ENCODE results near the gene ZSCAN10. TPM values are rescaled to one million over a fixed set of nuclear protein-coding genes. Genes with fewer than 3 reads are reported as not detected.

ZSCAN10 gene
- total RNA-seq, 4 donors from 2014 or later = not detected

- peaks cover 74% of the 10 kb centered on the region for H3K27me3 ChIP-seq
- DNase-seq = no peak
- in situ Hi-C loops (cut with MboI; ENCODE audit: low pct_ligation_motif_present in 1 of 4, low pct_unique_long_range_greater_than_20kb in 1 of 4, low sequenced_read_pairs in 3 of 4) (loop anchor here in 1 of 4 donors (25.0 kb wide), 1 partner anchor 95 kb away; the partner anchor contains the start of gene ZNF213), intact Hi-C loops (cut with DNase I; ENCODE audit: low total_unique reads) (no loop called here)
- H3K9me3 ChIP-seq = no peaks in the 10 kb centered on the region
- TF ChIP-seq POLR2A (IDR thresholded peaks at IDR 0.05) (no peak), EP300 (IDR thresholded peaks at IDR 0.05; ENCODE audit: low read depth) (no peak), CTCF (IDR thresholded peaks at IDR 0.05) (no peak), POLR2AphosphoS5 (IDR thresholded peaks at IDR 0.05) (no peak)
- H3K4me3 ChIP-seq = no peak overlapping the region
- H3K4me1 ChIP-seq = peaks cover 0 to 37% (median 31%) of the 10 kb centered on the region in 4 donors
- no peaks in the 10 kb centered on the region for H3K36me3 ChIP-seq
- no peak overlapping the region for H3K27ac ChIP-seq
- 78 to 93% methylated on average over 2 to 3 of the region's 3 CpGs for WGBS, 2 donors (ENCODE audit: low coverage in 1 of 2)
These were observed 56.7 kb downstream of the ZSCAN10 start for GRCh38 chr16:3042376-3042775.

- DNase-seq = peak; percentile 84
These were observed 60.2 kb downstream of the ZSCAN10 start for GRCh38 chr16:3038896-3039295.

More at GRCh38 chr16:3038896-3039295, 60.2 kb downstream of the ZSCAN10 start:
- Histone ChIP-seq H3K36me3 (no peaks in the 10 kb centered on the region), H3K4me3 (no peak overlapping the region), H3K4me1 (peaks cover 0 to 33% (median 23%) of the 10 kb centered on the region in 4 donors), H3K27me3 (peaks cover 72% of the 10 kb centered on the region), H3K9me3 (no peaks in the 10 kb centered on the region), H3K27ac (peak overlapping the region; percentile 62 to 79 (median 74))
- in situ Hi-C loops (cut with MboI; ENCODE audit: low pct_ligation_motif_present in 1 of 4, low pct_unique_long_range_greater_than_20kb in 1 of 4, low sequenced_read_pairs in 3 of 4) (loop anchor here in 1 of 4 donors (25.0 kb wide), 1 partner anchor 98 kb away; the partner anchor contains the start of gene ZNF213), intact Hi-C loops (cut with DNase I; ENCODE audit: low total_unique reads) (no loop called here)
- WGBS, 2 donors (ENCODE audit: low coverage in 1 of 2) = 48% methylated on average over 5 of the region's 5 CpGs; no CpG with 5 or more reads in 1 of the 2 donors
- TF ChIP-seq POLR2AphosphoS5 (IDR thresholded peaks at IDR 0.05) (peak in 2 of 3 donors; percentile 67 to 84), CTCF (IDR thresholded peaks at IDR 0.05) (no peak), POLR2A (IDR thresholded peaks at IDR 0.05) (peak; percentile 58), EP300 (IDR thresholded peaks at IDR 0.05; ENCODE audit: low read depth) (no peak)

Small RNA genes lying within 50 kb of the gene (small RNA-seq; reads per million reads assigned to genes)
- gene RNU1-22P = 0 to 0.83 (median 0.16) reads per million in 4 donors

Other genes starting within 250 kb of the ZSCAN10 start
- 10 to 100 TPM in 1 of 4 donors, 1 to 10 TPM in 1, not detected in 2; 2.5 to 11.2 TPM for gene PRSS22, start 241.1 kb downstream of the ZSCAN10 start, total RNA-seq
- gene FLYWCH2, start 216.1 kb downstream of the ZSCAN10 start, total RNA-seq = 10 to 100 TPM; 35.0 to 74.4 (median 50.9) TPM
- gene FLYWCH1, start 187.4 kb downstream of the ZSCAN10 start, total RNA-seq = 10 to 100 TPM; 29.1 to 59.1 (median 34.6) TPM
- 1 to 10 TPM in 2 of 4 donors, under 1 TPM in 1, not detected in 1; 0.79 to 3.2 (median 1.1) TPM for gene KREMEN2, start 135.0 kb downstream of the ZSCAN10 start, total RNA-seq
- 1 to 10 TPM in 3 of 4 donors, not detected in 1; 3.0 to 5.9 (median 4.4) TPM for gene PAQR4, start 129.9 kb downstream of the ZSCAN10 start, total RNA-seq
- gene PKMYT1, start 118.8 kb downstream of the ZSCAN10 start, total RNA-seq = 1 to 10 TPM in 2 of 4 donors, under 1 TPM in 1, not detected in 1; 0.55 to 3.6 (median 3.0) TPM
- 1 to 10 TPM in 1 of 4 donors, under 1 TPM in 1, not detected in 2; 0.55 to 1.1 TPM for gene CLDN9, start 86.4 kb downstream of the ZSCAN10 start, total RNA-seq
- not detected for gene CLDN6, start 81.1 kb downstream of the ZSCAN10 start, total RNA-seq
- gene TNFRSF12A, start 78.9 kb downstream of the ZSCAN10 start, total RNA-seq = 10 to 100 TPM; 13.3 to 50.5 (median 19.9) TPM
- 10 to 100 TPM in 2 of 4 donors, 1 to 10 TPM in 2; 4.4 to 35.4 (median 17.5) TPM for gene HCFC1R1, start 75.4 kb downstream of the ZSCAN10 start, total RNA-seq
- 10 to 100 TPM; 10.1 to 42.8 (median 17.6) TPM for gene THOC6, start 75.3 kb downstream of the ZSCAN10 start, total RNA-seq
- 100 to 1,000 TPM; 123 to 357 (median 167) TPM for gene BICDL2, start 62.4 kb downstream of the ZSCAN10 start, total RNA-seq
- gene MMP25, start 52.7 kb downstream of the ZSCAN10 start, total RNA-seq = 1 to 10 TPM in 3 of 4 donors, not detected in 1; 1.6 to 9.4 (median 1.8) TPM
- gene IL32, start 33.7 kb downstream of the ZSCAN10 start, total RNA-seq = 100 to 1,000 TPM in 3 of 4 donors, 10 to 100 TPM in 1; 21.9 to 720 (median 492) TPM
- 10 to 100 TPM in 3 of 4 donors, 1 to 10 TPM in 1; 5.2 to 16.3 (median 15.5) TPM for gene ZNF205, start 13.3 kb upstream of the ZSCAN10 start, total RNA-seq
- 10 to 100 TPM; 12.1 to 64.3 (median 16.1) TPM for gene ZNF213, start 35.7 kb upstream of the ZSCAN10 start, total RNA-seq
- not detected for gene OR1F1, start 88.9 kb upstream of the ZSCAN10 start, total RNA-seq
- 10 to 100 TPM in 1 of 4 donors, 1 to 10 TPM in 3; 4.9 to 13.0 (median 7.4) TPM for gene ZNF200, start 135.9 kb upstream of the ZSCAN10 start, total RNA-seq
- gene MEFV, start 157.3 kb upstream of the ZSCAN10 start, total RNA-seq = 1 to 10 TPM in 1 of 4 donors, under 1 TPM in 3; 0.37 to 1.4 (median 0.54) TPM
- 10 to 100 TPM in 3 of 4 donors, 1 to 10 TPM in 1; 4.6 to 46.0 (median 36.8) TPM for gene ZNF263, start 184.2 kb upstream of the ZSCAN10 start, total RNA-seq
- 1 to 10 TPM in 2 of 4 donors, under 1 TPM in 1, not detected in 1; 0.20 to 4.3 (median 2.5) TPM for gene TIGD7, start 206.1 kb upstream of the ZSCAN10 start, total RNA-seq
- gene ZNF75A, start 206.2 kb upstream of the ZSCAN10 start, total RNA-seq = 10 to 100 TPM; 12.3 to 53.9 (median 25.5) TPM